ENCODE data around the gene ABHD3. TPM values are rescaled to one million over a fixed set of nuclear protein-coding genes. Genes with fewer than 3 reads are reported as not detected.
"Not testable (repeated sequence)": the region's sequence is repeated elsewhere in the genome, so short reads cannot be mapped to it uniquely, and the experiment has no call there.

ABHD3 gene
- total and polyA plus RNA-seq, 5 donors from 2014 or later, result 37.7 to 57.1 (median 46.3) TPM

DNA sequence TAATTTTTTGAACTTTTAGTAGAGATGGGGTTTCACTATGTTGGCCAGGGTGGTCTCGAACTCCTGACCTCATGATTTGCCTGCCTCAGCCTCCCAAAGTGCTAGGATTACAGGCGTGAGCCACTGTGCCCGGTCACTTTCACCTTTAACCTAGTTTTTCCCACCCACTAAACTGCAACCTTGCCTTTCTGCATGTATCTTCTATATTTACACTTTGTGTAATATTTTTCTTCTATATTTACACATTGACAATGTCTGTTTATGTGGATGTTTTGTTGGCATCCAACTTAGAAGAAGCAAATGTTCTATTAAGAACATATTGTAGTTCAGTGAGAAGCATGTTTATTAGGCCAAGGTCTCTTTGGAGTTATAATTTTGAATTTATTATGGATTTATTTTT is 65.8 kb downstream of the ABHD3 start:
- Mint-ChIP-seq H3K4me3 (no peak overlapping the region), H3K27me3 (no peaks in the 10 kb centered on the region), H3K4me1 (peaks cover 0 to 3% (median under 1%) of the 10 kb centered on the region in 4 donors), H3K27ac (peak overlapping the region in 2 of 3 donors; percentile 59 to 80), H3K9me3 (no peaks in the 10 kb centered on the region), H3K36me3 (no peaks in the 10 kb centered on the region)
- Histone ChIP-seq H3K4me3 (ENCODE audit: low read depth, low read length) (no peak overlapping the region), H3K27ac (ENCODE audit: insufficient read depth, low read length, poor library complexity, severe bottlenecking) (no peak overlapping the region), H3K27me3 (ENCODE audit: control insufficient read depth, insufficient read depth, low read length) (no peaks in the 10 kb centered on the region), H3K36me3 (ENCODE audit: control insufficient read depth, insufficient read depth, low read length) (no peaks in the 10 kb centered on the region), H3K4me1 (ENCODE audit: control insufficient read depth, insufficient read depth, low read length, poor library complexity, severe bottlenecking) (no peaks in the 10 kb centered on the region), H3K9me3 (ENCODE audit: control insufficient read depth in 2 of 2, low read length in 2 of 2) (no peaks in the 10 kb centered on the region)
- DNase-seq (no peak), ATAC-seq (ENCODE audit: low read depth in 2 of 2) (no peak)

DNA sequence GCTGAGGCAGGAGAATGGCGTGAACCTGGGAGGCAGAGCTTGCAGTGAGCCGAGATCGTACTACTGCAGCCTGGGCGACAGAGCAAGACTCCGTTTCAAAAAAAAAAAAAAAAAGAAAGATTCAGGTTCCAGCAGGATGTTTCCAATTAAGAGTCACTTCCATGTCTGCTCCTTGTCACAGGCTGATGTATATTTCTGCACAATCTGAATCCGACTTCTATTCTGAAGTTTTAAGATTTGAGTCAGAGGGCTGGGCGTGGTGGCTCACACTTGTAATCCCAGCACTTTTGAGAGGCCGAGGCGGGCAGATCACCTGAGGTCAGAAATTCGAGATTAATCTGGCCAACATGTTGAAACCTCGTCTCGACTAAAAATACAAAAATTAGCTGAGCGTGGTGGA is 67.8 kb downstream of the ABHD3 start:
- Mint-ChIP-seq H3K4me3 (no peak overlapping the region), H3K9me3 (no peaks in the 10 kb centered on the region), H3K4me1 (peaks cover 0 to 3% (median under 1%) of the 10 kb centered on the region in 4 donors), H3K27ac (no peak overlapping the region), H3K36me3 (no peaks in the 10 kb centered on the region), H3K27me3 (no peaks in the 10 kb centered on the region)
- H3K4me1 ChIP-seq (ENCODE audit: control insufficient read depth, insufficient read depth, low read length, poor library complexity, severe bottlenecking), result no peaks in the 10 kb centered on the region
- ATAC-seq (ENCODE audit: low read depth in 2 of 2) (no peak), DNase-seq (no peak)
- H3K9me3 ChIP-seq (ENCODE audit: control insufficient read depth in 2 of 2, low read length in 2 of 2), result no peaks in the 10 kb centered on the region
- no peak overlapping the region for H3K27ac ChIP-seq (ENCODE audit: insufficient read depth, low read length, poor library complexity, severe bottlenecking)
- no peaks in the 10 kb centered on the region for H3K27me3 ChIP-seq (ENCODE audit: control insufficient read depth, insufficient read depth, low read length)
- H3K4me3 ChIP-seq (ENCODE audit: low read depth, low read length), result no peak overlapping the region
- peaks cover 4% of the 10 kb centered on the region for H3K36me3 ChIP-seq (ENCODE audit: control insufficient read depth, insufficient read depth, low read length)

DNA sequence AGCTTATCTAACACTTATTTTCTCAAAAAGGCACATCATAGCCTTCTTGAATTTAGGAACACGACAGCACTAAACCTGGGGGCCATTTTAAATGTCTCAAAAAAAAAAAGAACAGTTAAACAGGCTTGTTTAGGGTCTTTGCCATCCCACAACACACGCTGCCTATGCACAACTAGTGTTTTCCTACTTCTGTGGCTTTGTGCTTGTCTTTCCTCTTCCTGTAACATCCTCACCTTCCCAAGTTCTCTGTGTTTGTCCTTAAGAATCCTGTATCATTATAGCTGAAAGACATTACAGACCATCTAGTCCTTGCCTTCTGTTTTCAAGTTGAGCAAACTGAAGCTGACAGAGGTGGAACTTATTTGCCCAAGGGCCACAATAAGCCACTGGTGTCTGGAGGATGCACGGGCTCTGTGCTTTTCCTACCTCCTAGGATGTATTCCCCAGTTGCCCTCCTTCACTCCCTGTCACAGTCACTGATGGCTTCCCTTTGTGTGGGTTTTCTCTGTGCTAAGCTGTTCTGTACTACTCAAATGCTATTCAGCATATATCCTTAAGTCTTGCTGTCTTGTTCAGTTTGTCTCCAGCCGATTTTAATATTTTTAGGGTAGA is 69.9 kb downstream of the ABHD3 start:
- DNase-seq (no peak), ATAC-seq (ENCODE audit: low read depth in 2 of 2) (no peak)
- no peaks in the 10 kb centered on the region for H3K4me1 ChIP-seq (ENCODE audit: control insufficient read depth, insufficient read depth, low read length, poor library complexity, severe bottlenecking)
- Mint-ChIP-seq H3K9me3 (no peaks in the 10 kb centered on the region), H3K36me3 (peaks cover 6% of the 10 kb centered on the region), H3K27me3 (no peaks in the 10 kb centered on the region), H3K27ac (peak overlapping the region in 2 of 3 donors; percentile 4 to 52), H3K4me1 (peaks cover 0 to 6% (median 4%) of the 10 kb centered on the region in 4 donors), H3K4me3 (no peak overlapping the region)
- no peak overlapping the region for H3K4me3 ChIP-seq (ENCODE audit: low read depth, low read length)
- H3K9me3 ChIP-seq (ENCODE audit: control insufficient read depth in 2 of 2, low read length in 2 of 2), result no peaks in the 10 kb centered on the region
- peaks cover 12% of the 10 kb centered on the region for H3K36me3 ChIP-seq (ENCODE audit: control insufficient read depth, insufficient read depth, low read length)
- H3K27ac ChIP-seq (ENCODE audit: insufficient read depth, low read length, poor library complexity, severe bottlenecking), result no peak overlapping the region
- no peaks in the 10 kb centered on the region for H3K27me3 ChIP-seq (ENCODE audit: control insufficient read depth, insufficient read depth, low read length)

DNA sequence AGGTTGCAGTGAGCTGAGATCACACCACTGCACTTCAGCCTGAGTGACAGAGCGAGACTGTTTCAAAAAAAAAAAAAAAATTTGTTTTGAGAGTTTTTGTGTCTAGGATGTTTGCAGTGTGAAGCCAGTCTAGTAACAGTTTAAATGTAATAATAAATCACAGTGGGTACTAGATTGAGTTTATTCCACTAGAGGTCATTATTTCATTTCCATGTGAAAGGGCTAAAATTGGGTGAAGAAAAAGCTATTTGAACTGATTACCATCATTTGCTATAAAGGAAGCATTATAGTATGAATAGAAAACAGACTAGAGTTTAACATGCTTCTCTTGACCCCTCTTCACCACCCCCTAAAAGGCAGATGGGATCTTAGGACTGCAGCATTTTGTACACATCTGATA is 72.2 kb downstream of the ABHD3 start:
- DNase-seq (peak in 1 of 3 donors; percentile 10), ATAC-seq (ENCODE audit: low read depth in 2 of 2) (no peak)
- no peak overlapping the region for H3K4me3 ChIP-seq (ENCODE audit: low read depth, low read length)
- no peaks in the 10 kb centered on the region for H3K27me3 ChIP-seq (ENCODE audit: control insufficient read depth, insufficient read depth, low read length)
- peaks cover 18 to 26% (median 22%) of the 10 kb centered on the region in 4 donors for H3K4me1 Mint-ChIP-seq
- H3K4me3 Mint-ChIP-seq, result no peak overlapping the region
- peaks cover 18% of the 10 kb centered on the region for H3K36me3 Mint-ChIP-seq
- no peak overlapping the region for H3K27ac ChIP-seq (ENCODE audit: insufficient read depth, low read length, poor library complexity, severe bottlenecking)
- no peaks in the 10 kb centered on the region for H3K9me3 Mint-ChIP-seq
- H3K27ac Mint-ChIP-seq, result no peak overlapping the region
- no peaks in the 10 kb centered on the region for H3K9me3 ChIP-seq (ENCODE audit: control insufficient read depth in 2 of 2, low read length in 2 of 2)
- H3K36me3 ChIP-seq (ENCODE audit: control insufficient read depth, insufficient read depth, low read length), result peaks cover 21% of the 10 kb centered on the region
- H3K4me1 ChIP-seq (ENCODE audit: control insufficient read depth, insufficient read depth, low read length, poor library complexity, severe bottlenecking), result peaks cover 18% of the 10 kb centered on the region
- no peaks in the 10 kb centered on the region for H3K27me3 Mint-ChIP-seq

DNA sequence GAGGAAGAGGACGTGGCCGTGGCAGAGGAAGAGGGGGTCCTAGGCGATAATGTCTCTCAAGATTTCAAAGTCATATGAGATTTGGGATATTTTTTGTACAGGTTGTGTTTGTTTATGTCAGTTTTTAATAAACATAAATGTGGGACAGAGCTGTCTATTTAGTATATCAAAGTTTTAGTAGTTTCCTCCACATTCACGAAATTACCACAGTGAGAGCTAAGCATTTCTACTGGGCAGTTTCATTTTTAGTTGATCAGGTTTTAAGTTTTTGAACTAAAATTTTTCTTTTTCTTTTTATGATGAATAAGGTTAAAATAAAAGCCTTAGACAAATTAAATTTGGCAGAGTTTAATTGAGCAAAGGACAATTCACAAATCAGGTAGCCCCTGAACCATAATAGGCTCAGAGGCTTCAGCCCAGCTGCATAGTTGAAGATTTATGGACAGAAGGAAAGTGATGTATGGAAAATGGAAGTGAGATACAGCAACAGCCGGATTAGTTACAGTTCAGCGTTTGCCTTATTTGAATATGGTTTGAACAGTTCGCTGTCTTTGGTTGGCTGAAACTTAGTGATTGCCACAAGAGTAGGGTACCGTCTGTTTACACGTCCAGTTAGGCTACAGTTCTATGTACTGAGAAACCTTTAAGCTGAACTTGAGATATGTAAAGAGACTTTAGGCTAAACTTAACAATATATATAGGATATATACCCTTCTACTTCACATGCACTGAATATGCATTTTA is 75.3 kb downstream of the ABHD3 start:
- no peaks in the 10 kb centered on the region for H3K27me3 Mint-ChIP-seq
- Histone ChIP-seq H3K4me1 (ENCODE audit: control insufficient read depth, insufficient read depth, low read length, poor library complexity, severe bottlenecking) (peaks cover 18% of the 10 kb centered on the region), H3K4me3 (ENCODE audit: low read depth, low read length) (peak overlapping the region; percentile 42), H3K27me3 (ENCODE audit: control insufficient read depth, insufficient read depth, low read length) (no peaks in the 10 kb centered on the region), H3K27ac (ENCODE audit: insufficient read depth, low read length, poor library complexity, severe bottlenecking) (peak overlapping the region; percentile 56), H3K9me3 (ENCODE audit: control insufficient read depth in 2 of 2, low read length in 2 of 2) (no peaks in the 10 kb centered on the region), H3K36me3 (ENCODE audit: control insufficient read depth, insufficient read depth, low read length) (peaks cover 45% of the 10 kb centered on the region)
- peaks cover 19 to 27% (median 22%) of the 10 kb centered on the region in 4 donors for H3K4me1 Mint-ChIP-seq
- DNase-seq (no peak), ATAC-seq (ENCODE audit: low read depth in 2 of 2) (no peak)
- no peaks in the 10 kb centered on the region for H3K9me3 Mint-ChIP-seq
- H3K27ac Mint-ChIP-seq, result peak overlapping the region; percentile 71 to 92 (median 89)
- peaks cover 28% of the 10 kb centered on the region for H3K36me3 Mint-ChIP-seq
- H3K4me3 Mint-ChIP-seq, result peak overlapping the region in 3 of 4 donors; percentile 13 to 37 (median 23)

DNA sequence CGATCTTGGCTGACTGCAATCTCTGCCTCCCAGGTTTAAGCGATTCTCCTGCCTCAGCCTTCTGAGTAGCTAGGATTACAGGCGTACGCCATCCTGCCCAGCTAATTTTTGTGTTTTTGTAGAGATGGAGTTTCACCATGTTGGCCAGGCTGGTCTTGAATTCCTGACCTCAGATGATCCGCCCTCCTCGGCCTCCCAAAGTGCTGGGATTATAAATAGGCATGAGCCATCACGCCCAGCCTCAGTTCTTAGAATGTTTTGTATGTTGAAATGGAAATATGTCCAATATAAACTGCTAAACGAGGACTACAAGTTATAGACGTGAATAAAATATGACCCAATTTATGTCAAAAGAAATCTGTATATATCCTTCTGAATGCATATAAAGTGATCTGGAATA is 82.9 kb downstream of the ABHD3 start:
- not testable (repeated sequence) for H3K27ac Mint-ChIP-seq; H3K27me3 Mint-ChIP-seq; ATAC-seq (ENCODE audit: low read depth in 2 of 2); H3K4me3 ChIP-seq (ENCODE audit: low read depth, low read length); H3K27me3 ChIP-seq (ENCODE audit: control insufficient read depth, insufficient read depth, low read length); H3K9me3 ChIP-seq (ENCODE audit: control insufficient read depth in 2 of 2, low read length in 2 of 2); H3K4me1 ChIP-seq (ENCODE audit: control insufficient read depth, insufficient read depth, low read length, poor library complexity, severe bottlenecking); H3K4me3 Mint-ChIP-seq; DNase-seq; H3K9me3 Mint-ChIP-seq; H3K27ac ChIP-seq (ENCODE audit: insufficient read depth, low read length, poor library complexity, severe bottlenecking)
- Mint-ChIP-seq H3K36me3 (peaks cover 20% of the 10 kb centered on the region), H3K4me1 (peaks cover 18 to 32% (median 22%) of the 10 kb centered on the region in 4 donors)
- H3K36me3 ChIP-seq (ENCODE audit: control insufficient read depth, insufficient read depth, low read length), result peaks cover 43% of the 10 kb centered on the region

DNA sequence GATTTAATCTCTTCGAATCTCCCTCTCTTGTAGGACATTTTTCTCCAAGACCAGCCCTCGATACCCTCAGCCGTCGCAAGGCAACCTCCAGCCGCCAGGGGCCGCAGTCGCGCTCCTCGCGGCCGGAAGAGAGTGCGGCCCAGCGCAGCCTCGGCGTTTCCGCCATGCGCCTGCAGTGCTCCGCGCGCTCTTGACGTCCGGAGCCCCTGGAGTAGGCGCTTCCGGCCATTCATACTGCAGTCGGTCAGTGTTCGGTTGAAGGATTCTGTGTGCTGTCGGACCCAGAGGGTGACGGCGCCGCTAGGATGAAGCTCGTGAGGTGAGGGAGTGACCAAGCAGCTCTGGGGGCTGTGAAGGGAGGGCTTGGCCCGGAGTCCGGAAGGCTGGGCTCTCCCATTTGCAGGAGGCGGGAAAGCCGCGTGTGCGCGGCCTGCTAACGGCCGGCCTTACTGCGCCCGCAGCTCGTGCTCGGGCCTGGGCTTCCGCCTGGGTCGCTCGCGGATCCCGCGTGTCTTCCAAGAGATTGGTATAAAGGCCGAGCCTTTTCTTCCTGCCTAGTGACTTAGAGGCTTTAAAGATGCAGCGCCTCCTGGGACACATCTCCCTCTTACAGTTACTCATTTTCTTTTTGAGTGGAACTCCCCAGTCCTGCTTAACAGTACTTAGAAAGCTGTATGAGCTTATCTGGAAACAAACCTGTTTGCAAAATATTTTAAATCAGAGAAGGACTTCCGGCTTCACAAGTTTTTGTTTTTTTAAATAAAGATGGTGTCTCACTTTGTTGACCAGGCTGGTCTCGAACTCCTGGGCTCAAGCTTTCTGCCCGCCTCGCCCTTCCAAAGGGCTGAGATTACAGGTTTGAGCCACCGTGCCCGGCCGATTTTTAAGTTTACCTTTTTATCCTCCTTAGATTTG is 92.2 kb downstream of the ABHD3 start, which contains the start of gene SNRPD1:
SNRPD1 (plus strand) TSS at position 190 of the 915 bp plus-strand sequence; CDS start at position 306, 116 bp downstream.
- Histone ChIP-seq H3K27me3 (ENCODE audit: control insufficient read depth, insufficient read depth, low read length) (peaks cover 2% of the 10 kb centered on the region), H3K4me1 (ENCODE audit: control insufficient read depth, insufficient read depth, low read length, poor library complexity, severe bottlenecking) (peaks cover 26% of the 10 kb centered on the region), H3K27ac (ENCODE audit: insufficient read depth, low read length, poor library complexity, severe bottlenecking) (peak within 1 kb of the TSS; percentile 93), H3K9me3 (ENCODE audit: control insufficient read depth in 2 of 2, low read length in 2 of 2) (no peaks in the 10 kb centered on the region), H3K36me3 (ENCODE audit: control insufficient read depth, insufficient read depth, low read length) (peaks cover 4% of the 10 kb centered on the region), H3K4me3 (ENCODE audit: low read depth, low read length) (peak within 1 kb of the TSS; percentile 96)
- H3K36me3 Mint-ChIP-seq, result peaks cover 9% of the 10 kb centered on the region
- peak; percentile 100 for ATAC-seq (ENCODE audit: low read depth in 2 of 2)
- peak within 1 kb of the TSS; percentile 98 to 99 (median 98) for H3K27ac Mint-ChIP-seq
- H3K4me1 Mint-ChIP-seq, result peaks cover 12 to 51% (median 32%) of the 10 kb centered on the region in 4 donors
- peak; percentile 77 to 95 (median 85) for DNase-seq
- H3K9me3 Mint-ChIP-seq, result no peaks in the 10 kb centered on the region
- peak within 1 kb of the TSS; percentile 97 to 99 (median 99) for H3K4me3 Mint-ChIP-seq
- H3K27me3 Mint-ChIP-seq, result no peaks in the 10 kb centered on the region

Data from CD4-positive, CD25-positive, alpha-beta regulatory T cell (primary cell).